Naive thymus-derived CD4-positive, alpha-beta T cell (primary cell): ENCODE measurements around the gene MED12L. TPM values are rescaled to one million over a fixed set of nuclear protein-coding genes. Genes with fewer than 3 reads are reported as not detected.

Source experiments
- ATAC-seq: fragments of 150-1000 bp; cut with Tn5 transposase; 2 replicates; pipeline ENCODE4 v1.10.0; 2021; ENCODE audit warnings: mild to moderate bottlenecking, moderate library complexity
- CTCF ChIA-PET: fragments of 350-600 bp; sonication (Branson Sonifier 250); formaldehyde crosslinking; loops from one replicate; lab custom pipeline; 2021; ENCODE audit warnings: antibody characterized with exemption; lab: Charles Lee
- POLR2A ChIA-PET: fragments of 350-600 bp; sonication (Branson Sonifier 250); formaldehyde crosslinking; loops from one replicate; lab custom pipeline; 2021; ENCODE audit warnings: antibody characterized with exemption, inconsistent platforms; lab: Charles Lee
- DNase-seq, 9 donors: peaks; one replicate each; pipeline versions ENCODE4 v3.0.0 to v3.0.0-alpha.2; 2020 to 2022; ENCODE audit warnings: mixed read lengths in 1 of 9
- H3K27ac ChIP-seq: one replicate; pipeline ENCODE4 v1.7.0; 2013; ENCODE audit warnings: mild to moderate bottlenecking, low read depth, low read length, moderate library complexity
- H3K27me3 ChIP-seq, 2 donors: one replicate each; pipeline ENCODE4 v1.7.0; 2013; ENCODE audit warnings: low read length in 2 of 2, mild to moderate bottlenecking in 2 of 2, moderate library complexity in 2 of 2; ENCODE audit not compliant: control insufficient read depth in 2 of 2, insufficient read depth in 2 of 2
- H3K36me3 ChIP-seq, 3 experiments: 1 replicate in 2 of 3; 2 replicates in 1 of 3; pipeline ENCODE4 v1.7.0; 2013; ENCODE audit warnings: low read length in 3 of 3, mild to moderate bottlenecking in 3 of 3, moderate library complexity in 1 of 3; ENCODE audit not compliant: insufficient read depth in 3 of 3, control insufficient read depth in 2 of 3
- H3K4me1 ChIP-seq, 2 donors: one replicate each; pipeline ENCODE4 v1.7.0; 2013; ENCODE audit warnings: low read length in 2 of 2, mild to moderate bottlenecking in 2 of 2, moderate library complexity in 1 of 2; ENCODE audit not compliant: control insufficient read depth in 2 of 2, insufficient read depth in 2 of 2
- H3K4me3 ChIP-seq: 2 replicates; pipeline ENCODE4 v1.7.0; 2013; ENCODE audit warnings: mild to moderate bottlenecking, low read length
- H3K9me3 ChIP-seq, 3 experiments: 1 replicate in 2 of 3; 2 replicates in 1 of 3; pipeline ENCODE4 v1.7.0; 2013; ENCODE audit warnings: low read length in 3 of 3; ENCODE audit not compliant: control insufficient read depth in 2 of 3
- H3K27ac Mint-ChIP-seq, 9 donors: one replicate each; pipeline ENCODE4 v1.8.0; 2020 to 2022; ENCODE audit warnings: mixed read lengths in 9 of 9, mild to moderate bottlenecking in 8 of 9, moderate library complexity in 5 of 9, inconsistent platforms in 2 of 9
- H3K27me3 Mint-ChIP-seq, 5 donors: one replicate each; pipeline ENCODE4 v1.8.0; 2021 to 2022; ENCODE audit warnings: mixed read lengths in 5 of 5, mild to moderate bottlenecking in 1 of 5
- H3K36me3 Mint-ChIP-seq, 5 donors: one replicate each; pipeline ENCODE4 v1.8.0; 2020 to 2022; ENCODE audit warnings: mixed read lengths in 5 of 5, mild to moderate bottlenecking in 3 of 5, inconsistent platforms in 1 of 5
- H3K4me1 Mint-ChIP-seq, 7 donors: one replicate each; pipeline ENCODE4 v1.8.0; 2020 to 2022; ENCODE audit warnings: mixed read lengths in 7 of 7, mild to moderate bottlenecking in 3 of 7, inconsistent platforms in 1 of 7
- H3K4me3 Mint-ChIP-seq, 10 donors: one replicate each; pipeline ENCODE4 v1.8.0; 2020 to 2022; ENCODE audit warnings: mild to moderate bottlenecking in 10 of 10, mixed read lengths in 10 of 10, moderate library complexity in 6 of 10, inconsistent platforms in 2 of 10
- H3K9me3 Mint-ChIP-seq, 11 donors: one replicate each; pipeline ENCODE4 v1.8.0; 2020 to 2022; ENCODE audit warnings: mixed read lengths in 11 of 11, mild to moderate bottlenecking in 4 of 11, inconsistent platforms in 1 of 11, moderate library complexity in 1 of 11
- intact Hi-C, 2 donors: fragments of 100-400 bp; cut with micrococcal nuclease; formaldehyde crosslinking; loops; one replicate each; pipeline ENCODE4 v1.15.1; 2023
- polyA plus RNA-seq, 2 donors: library from polyadenylated mRNA; unstranded; fragments of 300-500 nt; fragmentation: Illumina TruSeq; gene quantifications; one replicate each; pipeline ENCODE4 v1.2.3, GENCODE V29; 2021
- total RNA-seq, 6 experiments: library from RNA in 5 of 6; stranded (reverse) in 5 of 6; gene quantifications; 1 replicate in 5 of 6; 2 replicates in 1 of 6; pipeline ENCODE4 v1.2.3 and lab custom pipeline; 2021 to 2026

MED12L gene
- total and polyA plus RNA-seq, 7 experiments from 2014 or later = 0.32 to 4.9 (median 0.68) TPM; not detected in 2

DNA sequence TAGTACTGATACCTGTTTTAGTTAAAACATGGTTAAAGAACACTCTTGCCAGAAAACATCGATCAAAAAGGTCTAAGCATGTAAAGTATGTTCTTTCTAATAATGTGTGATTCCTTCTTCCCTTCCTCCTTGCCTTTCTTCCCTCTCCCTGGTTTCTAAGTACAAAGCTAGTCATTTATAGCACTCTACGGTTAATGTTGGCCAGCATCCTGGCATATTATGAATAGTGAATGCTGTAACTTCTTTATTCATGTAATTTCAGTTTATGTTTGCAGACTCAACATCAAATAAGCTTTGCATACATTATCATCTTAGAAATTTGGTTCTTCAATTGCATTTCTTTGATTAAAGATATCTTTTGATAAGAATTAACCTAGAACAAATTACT, 272.0 kb downstream of the MED12L start:
- POLR2A ChIA-PET = no interaction called here
- intact Hi-C loops = no loop called here
- H3K4me3 Mint-ChIP-seq = no peak overlapping the region
- Histone ChIP-seq H3K27ac (no peak overlapping the region), H3K4me1 (no peaks in the 10 kb centered on the region), H3K27me3 (no peaks in the 10 kb centered on the region), H3K36me3 (no peaks in the 10 kb centered on the region), H3K9me3 (no peaks in the 10 kb centered on the region), H3K4me3 (no peak overlapping the region)
- DNase-seq (no peak), ATAC-seq (no peak)
- CTCF ChIA-PET = interaction anchor here (0.7 kb wide), 1 partner anchor 566 kb away, joined by 3 read pairs; no protein-coding TSS in a partner anchor
- H3K4me1 Mint-ChIP-seq = no peaks in the 10 kb centered on the region
- H3K27ac Mint-ChIP-seq = no peak overlapping the region
- H3K27me3 Mint-ChIP-seq = peaks cover 0 to 9% (median 0%) of the 10 kb centered on the region in 5 donors
- no peaks in the 10 kb centered on the region for H3K36me3 Mint-ChIP-seq
- no peaks in the 10 kb centered on the region for H3K9me3 Mint-ChIP-seq

DNA sequence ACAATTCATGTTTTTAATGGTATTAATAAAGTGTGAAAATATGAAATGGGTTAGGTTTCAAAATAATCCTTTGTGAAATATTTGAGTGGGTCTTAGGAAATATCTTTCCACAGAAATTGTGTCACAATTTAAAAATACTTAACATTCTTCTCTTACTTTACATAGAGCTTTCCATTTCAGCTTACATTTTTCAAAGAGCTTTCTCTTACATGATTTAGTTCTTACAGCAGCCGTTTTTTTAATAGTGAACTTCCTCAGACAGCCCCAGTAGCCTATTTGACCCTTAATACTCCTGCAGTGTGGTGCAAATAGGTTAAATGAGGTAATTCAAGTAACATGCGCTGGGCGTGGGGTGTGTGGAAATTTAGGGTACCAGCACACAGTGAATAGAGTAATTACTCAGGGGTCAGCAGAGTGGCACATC, 277.3 kb downstream of the MED12L start:
- peaks cover 0 to 7% (median 0%) of the 10 kb centered on the region in 5 donors for H3K27me3 Mint-ChIP-seq
- intact Hi-C loops = no loop called here
- no peaks in the 10 kb centered on the region for H3K4me1 Mint-ChIP-seq

GRCh38 chr3:151366993-151367392, 281.5 kb downstream of the MED12L start:
- H3K27me3 ChIP-seq = no peaks in the 10 kb centered on the region
- H3K4me3 ChIP-seq = no peak overlapping the region
- POLR2A ChIA-PET = no interaction called here
- Mint-ChIP-seq H3K27ac (no peak overlapping the region), H3K9me3 (no peaks in the 10 kb centered on the region), H3K27me3 (peaks cover 0 to 12% (median 0%) of the 10 kb centered on the region in 5 donors), H3K4me1 (no peaks in the 10 kb centered on the region), H3K4me3 (no peak overlapping the region), H3K36me3 (no peaks in the 10 kb centered on the region)
- ATAC-seq (no peak), DNase-seq (no peak)
- H3K9me3 ChIP-seq = no peaks in the 10 kb centered on the region
- no peaks in the 10 kb centered on the region for H3K36me3 ChIP-seq
- CTCF ChIA-PET = no interaction called here
- no peak overlapping the region for H3K27ac ChIP-seq
- no peaks in the 10 kb centered on the region for H3K4me1 ChIP-seq
- intact Hi-C loops = no loop called here

More for the DNA sequence above, 277.3 kb downstream of the MED12L start:
- H3K4me3 Mint-ChIP-seq = no peak overlapping the region
- no peak overlapping the region for H3K4me3 ChIP-seq
- no peak overlapping the region for H3K27ac Mint-ChIP-seq
- no peaks in the 10 kb centered on the region for H3K9me3 ChIP-seq
- no peaks in the 10 kb centered on the region for H3K4me1 ChIP-seq
- ChIA-PET CTCF (no interaction called here), POLR2A (no interaction called here)
- H3K36me3 ChIP-seq = no peaks in the 10 kb centered on the region
- H3K36me3 Mint-ChIP-seq = no peaks in the 10 kb centered on the region
- H3K27ac ChIP-seq = no peak overlapping the region
- ATAC-seq (peak; percentile 31), DNase-seq (no peak)
- no peaks in the 10 kb centered on the region for H3K9me3 Mint-ChIP-seq
- no peaks in the 10 kb centered on the region for H3K27me3 ChIP-seq

GRCh38 chr3:151367448-151367847, 282.0 kb downstream of the MED12L start:
- Mint-ChIP-seq H3K4me3 (no peak overlapping the region), H3K36me3 (no peaks in the 10 kb centered on the region), H3K27me3 (peaks cover 0 to 12% (median 0%) of the 10 kb centered on the region in 5 donors), H3K27ac (no peak overlapping the region), H3K9me3 (no peaks in the 10 kb centered on the region), H3K4me1 (no peaks in the 10 kb centered on the region)
- H3K4me3 ChIP-seq = no peak overlapping the region
- no peaks in the 10 kb centered on the region for H3K36me3 ChIP-seq
- ChIA-PET POLR2A (no interaction called here), CTCF (no interaction called here)
- intact Hi-C loops = no loop called here
- no peaks in the 10 kb centered on the region for H3K27me3 ChIP-seq
- no peak overlapping the region for H3K27ac ChIP-seq
- DNase-seq = no peak
- no peaks in the 10 kb centered on the region for H3K9me3 ChIP-seq
- ATAC-seq = no peak
- no peaks in the 10 kb centered on the region for H3K4me1 ChIP-seq

DNA sequence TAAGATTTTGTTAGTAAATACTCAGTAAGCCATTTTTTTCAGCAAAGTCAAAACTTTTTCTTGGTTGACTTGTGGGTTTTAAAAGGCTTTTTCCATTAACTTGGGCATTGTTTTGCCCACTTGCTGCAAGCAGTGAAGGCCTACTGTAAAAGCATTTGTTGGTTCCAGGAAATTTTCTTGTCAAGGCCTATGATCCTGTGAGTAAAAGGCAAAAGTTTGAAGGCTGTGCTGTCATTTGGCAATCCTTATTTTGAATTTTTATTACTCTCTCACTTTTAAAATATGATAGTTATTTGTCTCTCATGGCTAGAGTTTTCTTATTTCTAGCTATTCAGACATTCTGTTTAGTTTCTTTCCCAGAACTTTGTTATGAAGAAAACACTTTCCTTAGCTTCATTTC, 286.1 kb downstream of the MED12L start:
- Mint-ChIP-seq H3K4me3 (no peak overlapping the region), H3K27ac (no peak overlapping the region), H3K9me3 (no peaks in the 10 kb centered on the region), H3K4me1 (no peaks in the 10 kb centered on the region), H3K36me3 (no peaks in the 10 kb centered on the region), H3K27me3 (peaks cover 0 to 10% (median 0%) of the 10 kb centered on the region in 5 donors)
- Histone ChIP-seq H3K27ac (no peak overlapping the region), H3K36me3 (no peaks in the 10 kb centered on the region), H3K27me3 (no peaks in the 10 kb centered on the region), H3K9me3 (no peaks in the 10 kb centered on the region), H3K4me3 (no peak overlapping the region), H3K4me1 (no peaks in the 10 kb centered on the region)
- POLR2A ChIA-PET = no interaction called here
- intact Hi-C loops = no loop called here
- CTCF ChIA-PET = no interaction called here
- ATAC-seq = no peak
- DNase-seq = no peak

- no peak overlapping the region for H3K27ac ChIP-seq
- intact Hi-C loops = no loop called here
- H3K27ac Mint-ChIP-seq = no peak overlapping the region
- no peaks in the 10 kb centered on the region for H3K36me3 ChIP-seq
- H3K4me1 ChIP-seq = no peaks in the 10 kb centered on the region
- H3K4me3 ChIP-seq = no peak overlapping the region
- POLR2A ChIA-PET = no interaction called here
- peaks cover 0 to 10% (median 0%) of the 10 kb centered on the region in 5 donors for H3K27me3 Mint-ChIP-seq
- H3K27me3 ChIP-seq = no peaks in the 10 kb centered on the region
- H3K4me3 Mint-ChIP-seq = no peak overlapping the region
- no peaks in the 10 kb centered on the region for H3K4me1 Mint-ChIP-seq
- no peaks in the 10 kb centered on the region for H3K36me3 Mint-ChIP-seq
- no peak for DNase-seq
- H3K9me3 Mint-ChIP-seq = no peaks in the 10 kb centered on the region
- no peaks in the 10 kb centered on the region for H3K9me3 ChIP-seq
- CTCF ChIA-PET = no interaction called here
- no peak for ATAC-seq
Measured at GRCh38 chr3:151372063-151372820, 286.8 kb downstream of the MED12L start.

- no peak for DNase-seq
- no peaks in the 10 kb centered on the region for H3K36me3 Mint-ChIP-seq
- no peaks in the 10 kb centered on the region for H3K27me3 ChIP-seq
- H3K27ac Mint-ChIP-seq = no peak overlapping the region
- no peak overlapping the region for H3K4me3 ChIP-seq
- no peak overlapping the region for H3K4me3 Mint-ChIP-seq
- no peak overlapping the region for H3K27ac ChIP-seq
- no peaks in the 10 kb centered on the region for H3K4me1 ChIP-seq
- peaks cover 0 to 4% (median 0%) of the 10 kb centered on the region in 5 donors for H3K27me3 Mint-ChIP-seq
- no peaks in the 10 kb centered on the region for H3K4me1 Mint-ChIP-seq
- ChIA-PET CTCF (no interaction called here), POLR2A (no interaction called here)
- H3K9me3 ChIP-seq = no peaks in the 10 kb centered on the region
- intact Hi-C loops = no loop called here
- no peaks in the 10 kb centered on the region for H3K9me3 Mint-ChIP-seq
- no peaks in the 10 kb centered on the region for H3K36me3 ChIP-seq
- no peak for ATAC-seq
Measured at GRCh38 chr3:151377768-151378385, 292.4 kb downstream of the MED12L start.
